ENCODE measurements around the gene SARM1.

DNA sequence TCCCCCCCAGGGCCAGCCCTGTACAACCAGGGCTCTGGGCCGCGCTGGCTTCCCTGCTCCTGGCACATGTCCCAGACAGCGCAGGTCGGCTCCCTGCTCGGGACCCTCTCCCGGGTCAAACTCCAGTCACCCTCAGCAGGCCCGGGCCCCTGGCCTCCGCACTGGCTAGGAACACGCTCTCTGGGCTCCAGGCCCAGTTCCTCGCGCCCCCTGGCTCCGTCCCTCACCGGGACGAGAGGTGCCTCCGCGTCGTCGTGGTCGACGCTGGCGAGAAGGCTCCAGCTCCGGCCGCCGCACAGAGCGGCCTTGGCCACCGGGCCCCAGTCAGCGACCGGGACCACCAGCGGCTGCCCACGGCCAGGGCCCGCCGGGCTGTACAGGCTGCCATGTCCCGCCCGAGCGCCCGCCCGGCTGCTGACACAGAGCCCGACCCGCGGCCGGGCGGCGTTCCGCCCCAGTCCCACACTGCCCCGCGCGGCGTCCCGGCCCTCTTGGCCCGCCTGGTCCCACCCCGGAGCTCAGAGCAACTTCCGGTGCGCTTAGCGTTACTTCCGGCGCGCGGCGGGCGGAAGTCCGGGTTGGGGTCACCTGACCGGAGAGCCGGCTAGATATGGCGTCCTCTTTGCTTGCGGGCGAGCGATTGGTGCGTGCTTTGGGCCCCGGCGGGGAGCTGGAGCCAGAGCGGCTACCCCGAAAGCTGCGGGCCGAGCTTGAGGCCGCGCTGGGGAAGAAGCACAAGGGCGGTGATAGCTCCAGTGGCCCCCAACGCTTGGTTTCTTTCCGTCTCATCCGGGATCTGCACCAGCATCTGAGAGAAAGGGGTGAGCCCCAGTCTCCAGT, 14.2 kb upstream of the SARM1 start, which contains the start of gene POLDIP2:
- TF ChIP-seq POLR2A (IDR thresholded peaks at IDR 0.05): peak in 1 of 2 donors; percentile 67
- TF ChIP-seq, protein P1, sequence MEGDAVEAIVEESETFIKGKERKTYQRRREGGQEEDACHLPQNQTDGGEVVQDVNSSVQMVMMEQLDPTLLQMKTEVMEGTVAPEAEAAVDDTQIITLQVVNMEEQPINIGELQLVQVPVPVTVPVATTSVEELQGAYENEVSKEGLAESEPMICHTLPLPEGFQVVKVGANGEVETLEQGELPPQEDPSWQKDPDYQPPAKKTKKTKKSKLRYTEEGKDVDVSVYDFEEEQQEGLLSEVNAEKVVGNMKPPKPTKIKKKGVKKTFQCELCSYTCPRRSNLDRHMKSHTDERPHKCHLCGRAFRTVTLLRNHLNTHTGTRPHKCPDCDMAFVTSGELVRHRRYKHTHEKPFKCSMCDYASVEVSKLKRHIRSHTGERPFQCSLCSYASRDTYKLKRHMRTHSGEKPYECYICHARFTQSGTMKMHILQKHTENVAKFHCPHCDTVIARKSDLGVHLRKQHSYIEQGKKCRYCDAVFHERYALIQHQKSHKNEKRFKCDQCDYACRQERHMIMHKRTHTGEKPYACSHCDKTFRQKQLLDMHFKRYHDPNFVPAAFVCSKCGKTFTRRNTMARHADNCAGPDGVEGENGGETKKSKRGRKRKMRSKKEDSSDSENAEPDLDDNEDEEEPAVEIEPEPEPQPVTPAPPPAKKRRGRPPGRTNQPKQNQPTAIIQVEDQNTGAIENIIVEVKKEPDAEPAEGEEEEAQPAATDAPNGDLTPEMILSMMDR (IDR thresholded peaks at IDR 0.05): no peak

Measured in vagina (tissue), 2 donors.